GM18861 (cell line): Measurements from ENCODE around the gene ARL4A.

Experiments used
- ATAC-seq: cut with Tn5 transposase; IDR thresholded peaks from one replicate; pipeline ENCODE4 v1.9.1; 2021; ENCODE audit not compliant: unreplicated experiment

The ARL4A gene

GRCh38 chr7:12695965-12696364 is 8.5 kb downstream of the ARL4A start:
- ATAC-seq = no peak

DNA sequence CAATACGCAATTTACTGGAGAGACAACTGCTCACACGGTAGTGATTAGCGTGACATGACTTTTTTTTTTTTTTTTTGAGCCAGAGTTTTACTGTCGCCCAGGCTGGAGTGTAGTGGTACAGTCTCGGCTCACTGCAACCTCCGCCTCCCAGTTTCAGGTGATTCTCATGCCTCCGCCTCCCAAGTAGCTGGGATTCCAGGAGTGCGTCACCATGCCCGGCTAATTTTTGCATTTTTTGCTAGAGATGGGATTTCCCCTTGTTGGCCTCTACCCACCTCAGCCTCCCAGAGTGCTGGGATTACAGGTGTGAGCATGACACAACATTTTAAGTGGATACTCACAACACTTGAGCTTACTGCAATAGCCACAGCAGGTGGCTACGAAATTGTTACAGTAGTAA is 11.9 kb downstream of the ARL4A start:
- no peak for ATAC-seq

GRCh38 chr7:12701433-12701832 is 14.0 kb downstream of the ARL4A start:
- no peak for ATAC-seq

GRCh38 chr7:12703881-12704280 is 16.4 kb downstream of the ARL4A start:
- no peak for ATAC-seq

GRCh38 chr7:12705878-12706277 is 18.4 kb downstream of the ARL4A start:
- no peak for ATAC-seq

DNA sequence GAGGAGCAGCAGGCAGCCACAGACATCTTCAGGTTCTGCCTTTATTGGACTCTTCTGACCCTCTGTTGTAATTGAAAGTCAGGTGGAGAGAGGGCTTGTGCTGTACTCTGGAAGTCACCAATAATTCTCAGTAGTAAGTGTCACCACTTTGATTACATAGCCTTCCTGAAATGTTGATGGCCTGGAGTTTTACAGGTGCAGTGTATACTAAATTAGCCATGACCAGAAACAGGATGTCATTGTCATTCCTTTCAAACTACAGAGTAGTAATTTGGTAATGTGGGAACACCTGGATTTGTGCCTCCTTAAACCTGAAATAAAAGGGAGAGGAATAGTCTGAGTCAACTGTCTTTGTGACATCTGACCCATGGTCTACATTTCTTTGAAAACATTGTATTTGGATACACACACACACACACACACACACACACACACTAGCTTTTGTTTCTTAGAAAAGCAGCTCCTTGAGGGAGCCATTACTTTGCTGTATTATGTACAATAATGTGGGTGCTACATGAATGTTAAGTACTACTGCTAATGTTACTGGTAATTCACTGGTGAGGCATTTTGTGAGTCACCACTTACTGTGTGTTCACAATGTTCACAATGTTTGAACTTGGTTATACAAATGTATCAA is 19.6 kb downstream of the ARL4A start:
- no peak for ATAC-seq

- no peak for ATAC-seq
Observed at GRCh38 chr7:12708314-12708713, 20.9 kb downstream of the ARL4A start.

- ATAC-seq = no peak
Observed at GRCh38 chr7:12709726-12710502, 22.5 kb downstream of the ARL4A start.

GRCh38 chr7:12711124-12711523 is 23.7 kb downstream of the ARL4A start:
- no peak for ATAC-seq

GRCh38 chr7:12712236-12712635 is 24.8 kb downstream of the ARL4A start:
- no peak for ATAC-seq

DNA sequence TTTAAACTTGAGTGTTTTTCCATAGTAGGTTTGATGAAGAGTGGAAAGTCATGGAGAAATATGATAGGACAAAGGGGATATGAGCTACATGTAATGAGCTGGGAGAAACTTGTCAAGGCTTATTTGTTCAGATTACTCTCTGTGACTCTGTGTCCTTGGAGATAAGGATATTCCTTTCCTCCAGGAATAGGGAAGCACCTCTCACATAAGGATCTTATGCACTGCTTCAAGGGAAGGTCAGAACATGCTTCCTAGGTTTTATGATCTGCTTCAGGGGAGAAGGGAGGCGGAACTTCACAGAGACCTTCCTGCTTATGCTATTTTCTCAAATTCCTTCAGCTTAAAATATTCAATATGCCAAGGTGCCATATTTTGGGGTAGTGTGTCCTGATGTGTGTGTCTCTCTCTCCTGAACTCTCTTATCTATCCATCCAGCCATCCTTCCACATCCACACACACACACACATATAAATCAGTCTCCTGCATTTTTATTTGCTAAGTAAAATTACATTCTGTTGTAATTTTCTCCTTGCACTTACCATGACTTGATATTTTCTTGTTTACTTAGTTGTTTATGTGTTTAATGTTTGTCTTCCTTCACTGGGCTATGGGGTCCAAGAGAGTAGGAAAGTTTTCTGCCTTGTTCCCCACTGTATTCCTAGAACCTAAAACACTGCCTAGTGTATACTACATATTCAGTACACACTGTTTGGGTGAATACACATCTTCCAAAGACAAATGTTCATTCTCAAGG is 26.4 kb downstream of the ARL4A start:
- no peak for ATAC-seq

- no peak for ATAC-seq
Observed at GRCh38 chr7:12714379-12714737, 26.9 kb downstream of the ARL4A start.

DNA sequence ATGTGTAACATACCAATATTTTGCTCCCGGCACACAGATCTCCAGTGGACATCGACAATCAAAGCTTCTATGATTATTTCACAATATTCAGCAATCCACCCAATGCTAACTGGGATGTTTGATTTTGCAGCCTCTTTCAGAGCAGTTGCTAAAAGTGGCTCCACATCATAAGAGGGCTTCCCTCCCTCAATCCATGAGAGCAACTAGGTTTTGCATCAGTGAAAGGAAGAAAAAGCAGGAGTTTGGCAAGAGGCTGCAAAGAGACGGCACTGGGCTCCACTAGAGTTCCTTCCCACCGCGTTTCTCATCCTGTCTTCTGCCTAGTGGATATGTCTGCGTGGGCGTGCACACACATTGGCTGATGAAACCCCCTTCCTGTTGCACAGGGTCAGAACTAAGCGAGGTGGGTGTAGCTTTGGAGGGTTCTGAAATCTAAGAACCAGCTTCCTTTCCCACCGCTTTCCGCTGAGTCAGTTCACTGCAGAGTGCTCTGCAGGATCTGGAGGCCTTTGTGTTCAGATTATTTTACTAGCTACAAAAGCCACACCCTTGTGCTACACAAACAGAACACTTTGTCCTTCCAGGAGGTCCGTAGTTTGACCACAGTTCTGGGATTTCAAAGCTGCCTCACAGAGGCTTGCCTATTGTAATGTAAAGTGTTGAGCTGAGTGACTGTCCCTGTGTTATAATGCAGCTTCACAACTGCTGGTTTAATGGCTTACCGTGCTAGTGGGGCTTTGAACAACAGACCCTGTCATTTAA is 28.1 kb downstream of the ARL4A start:
- no peak for ATAC-seq

DNA sequence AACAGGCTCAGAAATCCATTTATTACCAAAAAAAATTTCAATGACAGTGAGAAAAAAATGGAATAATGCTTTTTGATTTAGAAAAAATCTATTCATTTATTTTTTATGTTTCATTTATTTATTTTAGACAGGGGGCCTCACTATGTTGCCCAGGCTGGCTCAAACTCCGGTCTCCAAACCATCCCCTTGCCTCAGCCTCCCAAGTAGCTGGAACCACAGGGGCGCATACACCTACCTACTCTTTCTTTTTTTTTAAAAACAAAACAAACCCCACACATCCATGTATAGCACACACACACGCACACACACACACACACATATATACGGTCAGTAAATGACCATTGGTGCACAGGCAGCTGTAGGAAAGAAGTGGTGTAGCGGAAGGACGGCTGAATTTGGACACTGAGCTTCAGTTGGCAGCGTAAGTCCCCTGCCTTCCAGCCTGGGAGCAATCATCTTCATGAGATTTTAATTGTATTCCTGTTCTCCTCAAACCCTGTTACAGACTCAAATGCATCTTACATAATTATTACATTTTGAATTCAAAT is 28.8 kb downstream of the ARL4A start:
- ATAC-seq = no peak

DNA sequence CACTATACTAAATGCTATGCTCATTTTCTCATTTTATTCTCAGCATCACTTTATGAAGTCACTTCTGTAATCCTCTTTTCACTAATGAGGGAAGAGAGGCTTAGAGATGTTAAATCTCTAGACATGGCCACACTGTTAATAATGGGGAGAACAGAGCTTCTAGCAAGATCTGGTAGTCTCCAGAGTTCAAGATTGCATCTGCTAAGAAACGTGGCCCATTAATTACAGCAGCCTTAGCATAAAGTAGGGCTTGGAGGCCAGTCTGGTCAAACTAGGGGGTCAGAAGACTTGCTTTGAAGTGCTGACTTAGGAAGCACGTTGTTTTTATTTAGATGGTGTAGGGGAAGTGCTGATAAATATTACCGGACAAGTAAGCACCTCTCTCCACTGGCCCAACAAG is 29.3 kb downstream of the ARL4A start:
- ATAC-seq = no peak

DNA sequence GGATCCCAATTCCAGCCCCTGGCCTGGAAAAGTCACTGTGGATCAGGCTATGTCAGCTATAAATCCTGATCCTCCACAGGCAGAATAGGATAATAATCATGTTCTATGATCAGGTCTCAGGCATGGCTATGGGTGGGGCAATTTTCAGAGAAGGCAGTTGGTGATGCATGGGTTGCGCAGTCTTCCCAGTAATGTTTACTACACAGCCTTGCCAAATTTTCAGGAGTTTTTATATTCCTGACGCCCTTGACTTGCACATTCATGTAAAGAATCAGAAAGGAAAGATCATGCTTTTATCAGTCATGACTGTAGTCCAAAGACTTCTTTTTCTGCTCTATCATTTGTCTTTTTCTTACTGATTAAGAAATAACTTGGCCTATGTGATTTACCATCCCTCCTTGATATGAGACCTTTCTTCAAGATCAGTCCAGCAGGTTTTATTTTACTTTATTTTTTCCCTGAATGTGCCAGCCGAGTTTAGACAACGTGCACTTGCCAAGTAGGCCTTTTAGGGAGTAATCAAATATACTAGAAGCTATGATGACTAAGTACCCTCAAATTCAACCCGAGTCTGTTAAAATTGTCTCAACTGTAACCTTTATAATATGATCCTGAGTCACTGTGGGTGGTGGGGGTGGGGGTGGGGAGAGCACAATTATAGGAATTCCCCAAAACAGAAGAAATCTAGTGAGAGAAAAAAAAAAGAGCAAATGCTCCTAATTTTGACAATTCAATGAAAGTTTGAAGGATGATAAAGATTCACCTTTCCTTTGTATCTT is 31.9 kb downstream of the ARL4A start:
- no peak for ATAC-seq

DNA sequence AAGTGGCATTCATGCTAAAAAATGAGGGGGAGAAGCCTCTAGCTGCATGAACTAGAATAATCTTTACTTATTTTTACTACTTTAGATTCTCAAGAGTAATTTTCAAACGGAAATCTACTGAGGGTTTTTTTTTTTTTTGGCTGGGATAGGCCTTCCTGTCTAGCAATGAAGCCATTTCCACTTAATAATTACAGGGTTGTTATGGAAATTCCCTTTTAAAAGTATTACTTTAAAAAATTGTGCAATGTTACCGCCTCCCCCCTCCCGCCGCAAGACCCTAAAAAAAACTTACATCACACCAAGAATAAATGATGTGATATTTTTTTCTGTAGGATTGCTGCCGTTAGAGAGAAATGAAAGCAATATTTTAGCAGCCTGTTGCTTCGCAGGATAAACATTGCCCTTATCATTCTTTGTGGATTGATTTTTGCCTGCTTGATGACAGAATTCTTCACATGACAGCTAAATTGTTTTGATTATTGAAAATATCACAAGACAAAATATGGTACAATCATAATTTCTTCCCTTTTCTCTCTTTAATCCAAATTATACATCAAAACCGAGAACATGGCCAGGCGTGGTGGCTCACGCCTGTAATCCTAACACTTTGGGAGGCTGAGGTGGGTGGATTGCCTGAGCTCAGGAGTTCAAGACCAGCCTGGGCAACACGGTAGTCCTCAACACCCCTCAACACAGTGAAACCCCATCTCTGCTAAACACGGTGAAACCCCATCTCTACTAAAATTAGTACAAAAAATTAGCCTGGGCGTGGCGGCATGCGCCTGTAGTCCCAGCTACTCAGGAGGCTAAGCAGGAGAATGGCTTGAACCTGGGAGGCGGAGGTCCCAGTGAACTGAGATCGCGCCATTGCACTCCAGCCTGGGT is 32.8 kb downstream of the ARL4A start:
- ATAC-seq = no peak

DNA sequence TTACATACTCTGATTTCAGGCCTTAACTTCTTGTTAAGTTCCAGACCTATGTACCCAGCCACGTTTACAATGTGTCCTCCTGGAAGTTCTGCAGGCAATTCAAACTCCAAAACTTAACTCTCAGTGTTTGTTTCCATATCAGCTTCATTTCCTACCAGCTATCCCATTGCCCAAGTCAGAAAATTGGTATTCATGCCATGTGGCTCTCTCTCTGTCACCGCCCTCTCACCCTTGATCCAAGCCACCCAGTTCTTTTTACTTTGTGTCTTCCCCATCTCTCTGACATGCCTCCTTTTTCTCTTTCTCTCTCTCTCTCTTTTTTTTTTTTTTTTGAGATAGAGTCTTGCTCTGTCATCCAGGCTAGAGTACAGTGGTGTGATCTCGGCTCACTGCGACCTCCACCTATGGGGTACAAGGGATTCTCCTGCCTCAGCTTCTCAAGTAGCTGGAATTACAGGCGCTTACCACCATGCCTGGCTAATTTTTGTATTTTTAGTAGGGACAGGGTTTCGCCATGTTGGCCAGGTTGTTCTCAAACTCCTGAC is 33.9 kb downstream of the ARL4A start:
- ATAC-seq = no peak

GRCh38 chr7:12722136-12722535 is 34.7 kb downstream of the ARL4A start:
- no peak for ATAC-seq
